Measurements from ENCODE around the gene FBXW2.

DNA sequence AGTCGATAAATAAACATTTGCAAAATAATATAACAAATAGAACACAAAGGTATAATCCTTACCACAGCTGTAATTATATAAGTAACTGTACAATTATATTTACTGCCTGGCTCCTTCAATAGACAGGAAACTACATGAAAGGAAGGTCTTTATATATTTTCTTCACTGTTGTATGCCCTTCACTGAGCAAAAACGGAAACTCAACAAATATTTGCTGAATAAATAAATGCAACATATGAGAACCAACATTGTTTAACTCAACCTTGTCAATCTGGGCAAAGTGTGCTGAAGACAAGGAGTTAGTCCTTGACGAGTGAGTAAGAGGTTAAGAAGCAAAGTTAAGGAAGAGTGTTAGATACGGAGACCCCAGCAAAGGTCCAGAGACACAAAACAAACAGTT, 26.9 kb upstream of the FBXW2 start:
- TF ChIP-seq, protein P1, sequence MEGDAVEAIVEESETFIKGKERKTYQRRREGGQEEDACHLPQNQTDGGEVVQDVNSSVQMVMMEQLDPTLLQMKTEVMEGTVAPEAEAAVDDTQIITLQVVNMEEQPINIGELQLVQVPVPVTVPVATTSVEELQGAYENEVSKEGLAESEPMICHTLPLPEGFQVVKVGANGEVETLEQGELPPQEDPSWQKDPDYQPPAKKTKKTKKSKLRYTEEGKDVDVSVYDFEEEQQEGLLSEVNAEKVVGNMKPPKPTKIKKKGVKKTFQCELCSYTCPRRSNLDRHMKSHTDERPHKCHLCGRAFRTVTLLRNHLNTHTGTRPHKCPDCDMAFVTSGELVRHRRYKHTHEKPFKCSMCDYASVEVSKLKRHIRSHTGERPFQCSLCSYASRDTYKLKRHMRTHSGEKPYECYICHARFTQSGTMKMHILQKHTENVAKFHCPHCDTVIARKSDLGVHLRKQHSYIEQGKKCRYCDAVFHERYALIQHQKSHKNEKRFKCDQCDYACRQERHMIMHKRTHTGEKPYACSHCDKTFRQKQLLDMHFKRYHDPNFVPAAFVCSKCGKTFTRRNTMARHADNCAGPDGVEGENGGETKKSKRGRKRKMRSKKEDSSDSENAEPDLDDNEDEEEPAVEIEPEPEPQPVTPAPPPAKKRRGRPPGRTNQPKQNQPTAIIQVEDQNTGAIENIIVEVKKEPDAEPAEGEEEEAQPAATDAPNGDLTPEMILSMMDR (IDR thresholded peaks at IDR 0.05): no peak
- no peak for TF ChIP-seq ZFX (IDR thresholded peaks at IDR 0.05; ENCODE audit: borderline replicate concordance)

All from 22Rv1 (cell line).